MM.1S (cell line): Measurements from ENCODE around the gene LRRTM1.

Experiments used
- DNase-seq: peaks from one replicate; pipeline ENCODE4 v3.0.0-alpha.2; 2015
- H2AFZ ChIP-seq: fragments of 300-600 bp; sonication (generic); 2 replicates; pipeline ENCODE4 v1.6.0; 2016; ENCODE audit warnings: antibody characterized with exemption, low read length
- H3F3A ChIP-seq: fragments of 300-600 bp; sonication (generic); 2 replicates; pipeline ENCODE4 v1.6.1; 2016; ENCODE audit warnings: mild to moderate bottlenecking, antibody characterized with exemption, low read length, moderate library complexity, mixed read lengths; ENCODE audit not compliant: insufficient read depth
- H3K27ac ChIP-seq: fragments of 300-600 bp; sonication (generic); 2 replicates; pipeline ENCODE4 v1.5.1; 2016; ENCODE audit warnings: mild to moderate bottlenecking, low read length
- H3K27me3 ChIP-seq: fragments of 300-600 bp; sonication (generic); replicated peaks from 2 replicates; pipeline ENCODE4 v1.6.0; 2016; ENCODE audit warnings: low read length; ENCODE audit not compliant: insufficient read depth
- H3K36me3 ChIP-seq: fragments of 300-600 bp; sonication (generic); replicated peaks from 2 replicates; pipeline ENCODE4 v1.6.1; 2016; ENCODE audit warnings: mild to moderate bottlenecking, low read length, mixed read lengths; ENCODE audit not compliant: insufficient read depth
- H3K4me1 ChIP-seq: fragments of 300-600 bp; sonication (generic); 2 replicates; pipeline ENCODE4 v1.6.1; 2016; ENCODE audit warnings: low read length, mixed read lengths
- H3K4me2 ChIP-seq: fragments of 300-600 bp; sonication (generic); 2 replicates; pipeline ENCODE4 v1.6.0; 2016; ENCODE audit warnings: low read depth, low read length
- H3K4me3 ChIP-seq: fragments of 300-600 bp; sonication (generic); 2 replicates; pipeline ENCODE4 v1.5.1; 2016; ENCODE audit warnings: low read length, mixed read lengths
- H3K79me2 ChIP-seq: fragments of 300-600 bp; sonication (generic); 2 replicates; pipeline ENCODE4 v1.6.1; 2016; ENCODE audit warnings: mixed run types, low read length, mixed read lengths
- H3K9ac ChIP-seq: fragments of 300-600 bp; sonication (generic); 2 replicates; pipeline ENCODE4 v1.6.1; 2016; ENCODE audit warnings: low read length, mixed read lengths
- H3K9me2 ChIP-seq: fragments of 300-600 bp; sonication (generic); replicated peaks from 2 replicates; pipeline ENCODE4 v1.6.1; 2016; ENCODE audit warnings: mild to moderate bottlenecking, low read length, mixed read lengths; ENCODE audit not compliant: insufficient read depth
- H3K9me3 ChIP-seq: fragments of 300-600 bp; sonication (generic); replicated peaks from 2 replicates; pipeline ENCODE4 v1.6.1; 2016; ENCODE audit warnings: mild to moderate bottlenecking, low read length, mixed read lengths; ENCODE audit not compliant: insufficient read depth
- H4K20me1 ChIP-seq: fragments of 300-600 bp; sonication (generic); 2 replicates; pipeline ENCODE4 v1.6.1; 2016; ENCODE audit warnings: mild to moderate bottlenecking, low read length, moderate library complexity, mixed read lengths; ENCODE audit not compliant: insufficient read depth
- EZH2 ChIP-seq: fragments of 300-600 bp; sonication (generic); optimal IDR thresholded peaks from 2 replicates; pipeline ENCODE3; 2017; ENCODE audit warnings: low read depth, mild to moderate bottlenecking, antibody characterized with exemption, low read length, mixed read lengths
- EZH2phosphoT487 ChIP-seq: fragments of 300-600 bp; sonication (generic); IDR thresholded peaks from 2 replicates; pipeline ENCODE4 v1.6.1; 2018; ENCODE audit warnings: antibody characterized with exemption, low read length
- TF ChIP-seq, protein P1 (sequence below): fragments of 300-600 bp; sonication (generic); IDR thresholded peaks from 2 replicates; pipeline ENCODE4 v1.5.1; 2016; ENCODE audit warnings: antibody characterized with exemption, low read length, mixed read lengths

LRRTM1 gene

DNA sequence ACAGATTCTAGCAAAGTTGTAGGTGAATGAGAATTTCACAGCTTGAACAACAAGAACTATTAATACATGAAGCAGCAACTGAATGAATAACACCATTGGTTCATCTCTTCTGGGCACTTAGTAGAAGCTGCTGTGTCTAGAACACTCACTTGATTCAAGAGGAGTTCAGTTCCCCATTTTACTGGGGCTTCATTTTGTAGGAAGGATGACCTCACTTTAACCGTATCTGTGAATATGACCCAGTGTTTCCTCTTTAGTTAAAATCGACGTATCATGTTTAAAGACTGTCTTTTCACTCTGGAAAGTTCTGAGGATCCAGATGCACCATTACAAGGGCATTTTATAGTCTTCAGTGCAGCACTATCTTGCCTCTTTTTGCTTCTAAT, 47.8 kb downstream of the LRRTM1 start:
- H3K9me3 ChIP-seq: no peaks in the 10 kb centered on the region
- H3K36me3 ChIP-seq: no peaks in the 10 kb centered on the region
- H3K4me2 ChIP-seq: no peak overlapping the region
- no peaks in the 10 kb centered on the region for H3K27me3 ChIP-seq
- H3K27ac ChIP-seq: no peak overlapping the region
- no peak overlapping the region for H3K9ac ChIP-seq
- no peaks in the 10 kb centered on the region for H4K20me1 ChIP-seq
- no peaks in the 10 kb centered on the region for H3K79me2 ChIP-seq
- H3F3A ChIP-seq: no peaks in the 10 kb centered on the region
- no peak overlapping the region for H3K4me3 ChIP-seq
- TF ChIP-seq EZH2: no peak
- H3K9me2 ChIP-seq: no peaks in the 10 kb centered on the region
- no peak for DNase-seq
- H2AFZ ChIP-seq: no peak overlapping the region
- no peaks in the 10 kb centered on the region for H3K4me1 ChIP-seq

DNA sequence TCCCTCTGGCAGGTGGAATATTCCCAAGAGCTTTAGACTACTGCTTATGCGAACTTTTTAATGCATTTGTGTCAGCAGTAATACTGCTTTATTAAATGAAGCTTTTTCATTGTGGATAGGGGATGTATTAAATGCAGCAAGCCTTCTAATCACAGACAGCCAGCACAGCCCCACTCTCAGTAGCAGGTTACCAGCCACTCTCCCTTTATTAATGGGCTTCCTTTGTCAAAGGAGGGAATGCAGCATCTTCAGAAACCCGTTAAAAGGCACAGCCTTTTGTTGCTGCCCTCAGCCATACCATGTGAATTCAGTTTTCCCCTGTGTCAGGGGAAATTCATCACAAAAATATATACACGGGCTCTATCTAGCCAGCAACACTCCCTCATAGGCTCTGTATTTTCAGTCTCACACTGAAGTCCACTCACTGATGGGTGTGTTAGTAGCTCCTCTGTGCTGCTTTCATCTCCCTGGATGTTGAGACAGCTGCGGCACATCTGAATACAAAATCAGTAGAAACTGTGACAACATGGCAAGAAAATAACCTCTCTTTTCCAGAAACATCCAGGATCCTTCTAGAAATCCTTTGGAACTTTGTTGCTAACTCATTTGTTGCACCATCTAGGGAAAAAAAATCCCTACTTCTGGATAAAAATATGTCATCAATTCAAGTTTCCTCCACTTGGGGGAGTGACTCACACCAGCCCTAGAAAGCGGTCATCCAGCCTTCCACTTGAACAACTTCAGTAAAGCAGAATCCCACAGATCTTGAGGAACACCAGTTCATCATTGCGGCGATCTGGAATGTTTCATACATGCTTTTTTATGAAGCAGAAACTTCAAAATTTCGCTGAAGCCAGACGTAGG, 48.4 kb downstream of the LRRTM1 start:
- Histone ChIP-seq H3K9me3 (no peaks in the 10 kb centered on the region), H4K20me1 (no peaks in the 10 kb centered on the region), H3K79me2 (no peaks in the 10 kb centered on the region), H3F3A (no peaks in the 10 kb centered on the region), H3K27ac (no peak overlapping the region), H3K9ac (no peak overlapping the region), H3K9me2 (no peaks in the 10 kb centered on the region), H3K4me1 (no peaks in the 10 kb centered on the region), H2AFZ (no peak overlapping the region), H3K4me2 (no peak overlapping the region), H3K27me3 (no peaks in the 10 kb centered on the region), H3K4me3 (no peak overlapping the region), H3K36me3 (no peaks in the 10 kb centered on the region)
- no peak for DNase-seq
- TF ChIP-seq EZH2phosphoT487 (no peak), EZH2 (no peak)
- TF ChIP-seq, protein P1, sequence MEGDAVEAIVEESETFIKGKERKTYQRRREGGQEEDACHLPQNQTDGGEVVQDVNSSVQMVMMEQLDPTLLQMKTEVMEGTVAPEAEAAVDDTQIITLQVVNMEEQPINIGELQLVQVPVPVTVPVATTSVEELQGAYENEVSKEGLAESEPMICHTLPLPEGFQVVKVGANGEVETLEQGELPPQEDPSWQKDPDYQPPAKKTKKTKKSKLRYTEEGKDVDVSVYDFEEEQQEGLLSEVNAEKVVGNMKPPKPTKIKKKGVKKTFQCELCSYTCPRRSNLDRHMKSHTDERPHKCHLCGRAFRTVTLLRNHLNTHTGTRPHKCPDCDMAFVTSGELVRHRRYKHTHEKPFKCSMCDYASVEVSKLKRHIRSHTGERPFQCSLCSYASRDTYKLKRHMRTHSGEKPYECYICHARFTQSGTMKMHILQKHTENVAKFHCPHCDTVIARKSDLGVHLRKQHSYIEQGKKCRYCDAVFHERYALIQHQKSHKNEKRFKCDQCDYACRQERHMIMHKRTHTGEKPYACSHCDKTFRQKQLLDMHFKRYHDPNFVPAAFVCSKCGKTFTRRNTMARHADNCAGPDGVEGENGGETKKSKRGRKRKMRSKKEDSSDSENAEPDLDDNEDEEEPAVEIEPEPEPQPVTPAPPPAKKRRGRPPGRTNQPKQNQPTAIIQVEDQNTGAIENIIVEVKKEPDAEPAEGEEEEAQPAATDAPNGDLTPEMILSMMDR: 0 out of 2 replicates have a peak, but pooled peaks have one; percentile 11

- H4K20me1 ChIP-seq: no peaks in the 10 kb centered on the region
Measured at GRCh38 chr2:80252294-80252986, 52.1 kb downstream of the LRRTM1 start.

More at GRCh38 chr2:80252294-80252986, 52.1 kb downstream of the LRRTM1 start:
- Histone ChIP-seq H3K4me3 (no peak overlapping the region), H3F3A (no peaks in the 10 kb centered on the region), H3K36me3 (no peaks in the 10 kb centered on the region), H2AFZ (no peak overlapping the region), H3K4me2 (no peak overlapping the region), H3K27me3 (no peaks in the 10 kb centered on the region), H3K9me3 (no peaks in the 10 kb centered on the region), H3K4me1 (no peaks in the 10 kb centered on the region), H3K79me2 (no peaks in the 10 kb centered on the region), H3K27ac (no peak overlapping the region), H3K9ac (no peak overlapping the region), H3K9me2 (no peaks in the 10 kb centered on the region)
- no peak for DNase-seq
- TF ChIP-seq, protein P1: no peak
- TF ChIP-seq EZH2phosphoT487: no peak
- TF ChIP-seq EZH2: no peak
